Astrocyte (in vitro differentiated cells and primary cell): ENCODE data around the gene KRTAP9-7. TPM values are rescaled to one million over a fixed set of nuclear protein-coding genes. Genes with fewer than 3 reads are reported as not detected.

Experiments
- DNase-seq: peaks from one replicate; pipeline ENCODE4 v3.0.0-alpha.2; 2010; ENCODE audit warnings: low read depth
- FAIRE-seq: peaks from 2 replicates; lab custom pipeline; 2011; peaks lifted over from hg19 to GRCh38; lab: Jason Lieb, UNC
- H2AFZ ChIP-seq: 2 replicates; pipeline ENCODE4 v1.6.0; 2012; ENCODE audit warnings: low read depth, low read length, inconsistent platforms
- H3K27ac ChIP-seq: 2 replicates; pipeline ENCODE4 v1.5.1; 2011; ENCODE audit warnings: low read depth, low read length, inconsistent platforms
- H3K27me3 ChIP-seq: 2 replicates; pipeline ENCODE4 v1.6.0; 2011; ENCODE audit warnings: low read length, inconsistent platforms; ENCODE audit not compliant: insufficient read depth
- H3K36me3 ChIP-seq: 2 replicates; pipeline ENCODE4 v1.5.1; 2011; ENCODE audit warnings: low read length, inconsistent platforms; ENCODE audit not compliant: insufficient read depth
- H3K4me1 ChIP-seq: 2 replicates; pipeline ENCODE4 v1.5.1; 2011; ENCODE audit warnings: low read length, inconsistent platforms; ENCODE audit not compliant: insufficient read depth
- H3K4me2 ChIP-seq: 2 replicates; pipeline ENCODE4 v1.6.0; 2012; ENCODE audit warnings: low read length, inconsistent platforms
- H3K4me3 ChIP-seq: 2 replicates; pipeline ENCODE4 v1.5.1; 2011; ENCODE audit warnings: low read depth, mild to moderate bottlenecking, low read length, inconsistent platforms; ENCODE audit not compliant: insufficient read depth
- H3K79me2 ChIP-seq: 2 replicates; pipeline ENCODE4 v1.6.0; 2012; ENCODE audit warnings: mild to moderate bottlenecking, low read length, inconsistent platforms; ENCODE audit not compliant: insufficient read depth
- H3K9ac ChIP-seq: 2 replicates; pipeline ENCODE4 v1.6.0; 2012; ENCODE audit warnings: mild to moderate bottlenecking, low read length, inconsistent platforms
- H3K9me3 ChIP-seq: 2 replicates; pipeline ENCODE4 v1.5.1; 2012; ENCODE audit warnings: low read depth, mild to moderate bottlenecking, low read length, inconsistent platforms; ENCODE audit not compliant: insufficient read depth
- H4K20me1 ChIP-seq: 2 replicates; pipeline ENCODE4 v1.6.0; 2012; ENCODE audit warnings: low read length, inconsistent platforms; ENCODE audit not compliant: insufficient read depth
- H3K27ac Mint-ChIP-seq: one replicate; pipeline ENCODE4 v1.8.0; 2021; ENCODE audit warnings: mild to moderate bottlenecking, mixed read lengths; ENCODE audit not compliant: unreplicated experiment
- H3K27me3 Mint-ChIP-seq: one replicate; pipeline ENCODE4 v1.8.0; 2021; ENCODE audit warnings: low read depth, mixed read lengths; ENCODE audit not compliant: unreplicated experiment
- H3K36me3 Mint-ChIP-seq: one replicate; pipeline ENCODE4 v1.8.0; 2021; ENCODE audit warnings: low read depth, mixed read lengths; ENCODE audit not compliant: unreplicated experiment
- H3K4me1 Mint-ChIP-seq: one replicate; pipeline ENCODE4 v1.8.0; 2021; ENCODE audit warnings: low read depth, mixed read lengths; ENCODE audit not compliant: unreplicated experiment
- H3K4me3 Mint-ChIP-seq: one replicate; pipeline ENCODE4 v1.8.0; 2021; ENCODE audit warnings: mild to moderate bottlenecking, moderate library complexity, mixed read lengths; ENCODE audit not compliant: unreplicated experiment
- H3K9me3 Mint-ChIP-seq: one replicate; pipeline ENCODE4 v1.8.0; 2021; ENCODE audit warnings: mild to moderate bottlenecking, mixed read lengths; ENCODE audit not compliant: unreplicated experiment
- CTCF ChIP-seq: IDR thresholded peaks from 2 replicates; pipeline ENCODE4 v1.5.1; 2011; ENCODE audit warnings: low read depth, mild to moderate bottlenecking, inconsistent platforms, low read length, moderate library complexity; ENCODE audit not compliant: insufficient read depth
- EZH2 ChIP-seq: IDR thresholded peaks from 2 replicates; pipeline ENCODE4 v1.6.1; 2012; ENCODE audit warnings: mild to moderate bottlenecking, low read length, inconsistent platforms; ENCODE audit not compliant: insufficient read depth
- total RNA-seq: library from RNA; stranded (reverse); gene quantifications from 2 replicates; pipeline ENCODE4 v1.2.1, GENCODE V29; 2021

KRTAP9-7 gene
- total RNA-seq, 1 donor from 2014 or later = not detected

- no peak overlapping the region for H3K4me3 ChIP-seq
- H3K79me2 ChIP-seq = no peaks in the 10 kb centered on the region
- H4K20me1 ChIP-seq = no peaks in the 10 kb centered on the region
- TF ChIP-seq CTCF = no peak
- TF ChIP-seq EZH2 = no peak
- no peaks in the 10 kb centered on the region for H3K9me3 Mint-ChIP-seq
- no peak overlapping the region for H3K4me2 ChIP-seq
- FAIRE-seq (no peak), DNase-seq (no peak)
- no peaks in the 10 kb centered on the region for H3K9me3 ChIP-seq
- H3K4me1 Mint-ChIP-seq = no peaks in the 10 kb centered on the region
- no peaks in the 10 kb centered on the region for H3K36me3 ChIP-seq
- H2AFZ ChIP-seq = no peak overlapping the region
- no peaks in the 10 kb centered on the region for H3K4me1 ChIP-seq
- H3K27me3 ChIP-seq = no peaks in the 10 kb centered on the region
- H3K4me3 Mint-ChIP-seq = no peak overlapping the region
- H3K27ac Mint-ChIP-seq = peak overlapping the region; percentile 21
- no peak overlapping the region for H3K27ac ChIP-seq
- H3K9ac ChIP-seq = no peak overlapping the region
- H3K36me3 Mint-ChIP-seq = no peaks in the 10 kb centered on the region
- peaks cover 7% of the 10 kb centered on the region for H3K27me3 Mint-ChIP-seq
Measured at GRCh38 chr17:41301204-41301790, 25.8 kb downstream of the KRTAP9-7 start.

GRCh38 chr17:41301916-41302901 lies 26.7 kb downstream of the KRTAP9-7 start, which contains the start of gene KRTAP29-1:
Gene KRTAP29-1, minus strand, starts transcription at chr17:41302851. Its CDS starts 0 bp downstream, at chr17:41302851.
- Histone ChIP-seq H3K27ac (no peak within 1 kb of the TSS), H3K4me2 (no peak within 1 kb of the TSS), H4K20me1 (no peaks in the 10 kb centered on the region), H3K4me3 (no peak within 1 kb of the TSS), H3K9ac (no peak within 1 kb of the TSS), H3K79me2 (no peaks in the 10 kb centered on the region), H3K4me1 (no peaks in the 10 kb centered on the region), H3K27me3 (no peaks in the 10 kb centered on the region), H3K36me3 (no peaks in the 10 kb centered on the region), H2AFZ (no peak within 1 kb of the TSS), H3K9me3 (no peaks in the 10 kb centered on the region)
- Mint-ChIP-seq H3K36me3 (no peaks in the 10 kb centered on the region), H3K27me3 (peaks cover 14% of the 10 kb centered on the region), H3K27ac (no peak within 1 kb of the TSS), H3K4me1 (no peaks in the 10 kb centered on the region), H3K9me3 (peaks cover 8% of the 10 kb centered on the region), H3K4me3 (no peak within 1 kb of the TSS)
- DNase-seq = no peak
- FAIRE-seq = no peak
- TF ChIP-seq EZH2 = no peak
- TF ChIP-seq CTCF = no peak
